ENCODE data around the gene CAMKMT.

Gene CAMKMT

DNA sequence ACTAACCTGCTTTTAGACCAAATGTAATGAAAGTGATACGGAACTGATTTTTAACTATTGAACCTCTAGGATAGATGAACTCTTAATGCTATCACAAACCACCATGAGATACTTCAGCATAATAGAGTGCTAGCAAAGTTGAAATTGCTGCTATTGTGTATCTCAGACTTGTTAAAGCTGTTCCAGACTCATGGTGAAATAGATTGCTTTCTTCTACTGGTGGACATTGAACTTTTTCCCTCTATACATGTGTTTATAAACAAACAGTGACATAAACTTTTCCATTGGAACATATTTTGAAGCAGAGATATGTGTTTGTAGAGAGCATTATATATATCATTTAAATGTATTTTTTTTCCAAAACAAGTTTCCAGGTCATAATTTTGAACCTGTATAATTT lies 157.3 kb downstream of the CAMKMT start:
- no peak for DNase-seq

DNA sequence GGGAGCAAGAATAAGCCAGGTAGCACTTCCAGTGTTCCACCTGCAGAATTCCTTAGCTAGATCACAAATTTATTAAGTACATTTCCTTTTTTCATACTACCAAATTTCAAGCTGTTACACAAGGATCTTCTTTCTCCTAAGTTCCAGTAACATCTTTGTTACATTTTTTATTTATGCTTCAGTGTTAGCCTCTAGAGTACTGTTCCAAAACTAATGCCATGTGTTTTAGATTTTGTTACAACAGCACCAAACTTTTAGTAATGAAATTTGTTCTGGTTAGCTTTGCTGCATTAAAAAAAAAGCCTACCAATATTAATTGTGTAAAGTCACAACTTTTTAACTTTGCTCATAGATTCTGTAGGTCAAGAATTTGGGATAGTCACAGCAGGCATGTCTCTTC lies 161.1 kb downstream of the CAMKMT start:
- DNase-seq = no peak

DNA sequence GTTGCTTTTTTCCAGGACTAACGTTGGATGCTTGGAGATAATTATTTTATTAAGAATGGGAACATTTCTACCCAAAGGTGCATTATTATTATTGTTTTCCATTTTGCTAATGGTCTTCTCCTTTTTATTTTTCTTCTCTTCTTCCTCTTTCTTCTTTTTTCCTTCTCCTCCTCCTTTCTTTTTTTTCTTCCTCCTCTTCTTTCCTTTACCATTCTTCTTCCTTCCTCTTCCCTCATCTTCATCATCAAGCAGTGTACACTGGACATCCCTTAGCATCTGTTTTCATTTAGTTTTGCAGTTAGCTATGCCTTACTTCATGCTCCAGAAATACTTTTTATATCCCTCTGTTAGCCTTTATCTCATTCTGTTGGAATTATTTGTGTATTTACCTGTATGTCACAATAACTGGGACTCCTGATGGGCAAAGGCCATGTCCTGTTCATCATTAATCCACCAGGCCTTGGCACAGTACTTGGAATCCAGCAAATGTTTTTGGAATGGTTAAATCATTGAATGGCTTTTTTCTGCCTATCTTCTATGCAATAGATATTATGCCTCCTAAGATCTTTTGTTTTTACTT lies 162.7 kb downstream of the CAMKMT start:
- DNase-seq = no peak

DNA sequence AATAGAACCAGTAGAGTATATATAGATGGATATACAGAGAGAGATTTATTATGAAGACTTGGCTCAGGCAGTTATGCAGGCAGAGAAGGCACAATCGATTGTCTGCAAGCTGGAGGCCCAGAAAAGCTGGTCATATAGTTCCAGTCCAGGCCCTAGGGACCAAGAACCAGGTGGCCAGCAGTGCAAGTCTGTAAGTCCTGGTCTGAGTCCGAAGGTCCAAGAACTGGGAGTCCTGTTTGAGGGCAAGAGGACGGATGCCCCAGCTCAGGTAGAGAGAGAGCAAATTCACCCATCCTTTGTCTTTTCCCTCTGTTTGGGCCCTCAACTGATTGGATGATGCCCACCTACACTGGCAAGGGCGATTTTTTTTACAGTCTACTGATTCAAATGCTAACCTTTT lies 164.6 kb downstream of the CAMKMT start:
- no peak for DNase-seq

DNA sequence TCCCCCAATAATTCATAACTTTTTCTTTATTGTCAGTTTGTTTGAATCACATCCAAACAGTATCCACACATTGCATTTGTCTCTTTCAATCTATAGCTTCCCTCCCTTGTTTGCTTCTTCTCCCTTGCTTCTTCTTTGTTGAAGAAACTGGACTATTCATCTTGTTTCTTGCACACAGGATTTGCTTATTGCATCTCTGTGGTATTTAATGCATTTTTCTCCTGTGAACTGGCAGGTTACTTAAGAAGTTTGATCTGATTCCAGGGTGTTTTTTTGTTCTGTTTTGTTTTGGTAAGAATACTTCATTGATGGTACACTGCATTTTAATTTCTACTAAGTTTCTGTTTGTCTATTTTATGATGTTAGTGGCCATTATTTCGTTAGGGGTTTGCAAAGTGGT lies 166.8 kb downstream of the CAMKMT start:
- no peak for DNase-seq

- no peak for DNase-seq
These were observed 167.7 kb downstream of the CAMKMT start for GRCh38 chr2:44529448-44529847.

GRCh38 chr2:44531289-44531688 lies 169.5 kb downstream of the CAMKMT start:
- DNase-seq = no peak

DNA sequence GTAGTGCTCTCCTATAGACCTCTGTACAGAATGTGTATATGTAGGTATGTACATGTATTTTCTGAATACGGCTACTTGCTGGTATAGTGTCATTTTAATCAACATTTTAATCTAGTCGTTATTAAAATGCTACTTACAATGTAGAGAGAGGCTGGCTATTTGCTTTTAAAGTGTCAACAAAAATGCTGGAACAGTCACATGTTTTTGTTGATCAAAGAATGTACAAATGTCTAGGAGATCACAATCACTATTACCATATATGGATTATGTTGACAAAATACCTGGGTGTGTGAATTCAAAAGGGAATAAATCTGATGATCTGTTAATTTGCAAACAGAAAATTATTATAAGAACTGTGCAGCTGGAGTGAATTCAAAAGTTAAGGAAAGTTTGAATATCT lies 170.3 kb downstream of the CAMKMT start:
- no peak for DNase-seq

- no peak for DNase-seq
These were observed 171.8 kb downstream of the CAMKMT start for GRCh38 chr2:44533508-44533907.

DNA sequence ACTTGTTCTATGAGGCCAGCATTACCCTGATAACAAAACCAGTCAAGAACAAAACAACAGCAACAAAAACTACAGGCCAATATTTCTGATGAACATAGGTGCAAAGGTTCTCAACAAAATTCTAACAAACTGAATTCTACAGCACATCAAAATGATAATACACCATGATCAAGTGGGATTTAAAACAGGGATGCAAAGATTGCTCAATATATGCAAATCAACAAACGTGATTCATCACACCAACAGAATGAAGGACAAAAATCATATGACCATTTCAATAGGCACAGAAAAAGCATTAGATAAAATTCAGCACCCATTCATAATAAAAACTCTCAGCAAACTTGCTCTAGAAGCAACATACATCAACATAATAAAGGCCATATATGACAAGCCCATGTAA lies 173.6 kb downstream of the CAMKMT start:
- DNase-seq = no peak

DNA sequence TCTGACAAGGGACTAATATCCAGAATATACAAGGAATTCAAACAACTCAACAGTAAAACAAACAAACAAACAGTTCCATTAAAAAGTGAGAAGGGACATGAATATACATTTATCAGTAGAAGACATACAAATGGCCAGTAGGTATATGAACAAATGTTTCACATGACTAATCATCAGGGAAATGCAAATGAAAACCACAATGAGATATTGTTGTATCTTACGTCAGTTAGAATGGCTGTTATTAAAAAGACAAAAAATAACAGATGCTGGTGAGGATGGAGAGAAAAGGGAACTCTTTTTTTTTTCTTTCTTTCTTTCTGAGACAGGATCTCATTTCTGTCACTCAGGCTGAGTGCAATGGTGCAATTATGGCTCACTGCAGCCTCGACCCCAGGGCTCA lies 175.5 kb downstream of the CAMKMT start:
- DNase-seq = no peak

GRCh38 chr2:44542520-44542919 lies 180.8 kb downstream of the CAMKMT start:
- DNase-seq = no peak

DNA sequence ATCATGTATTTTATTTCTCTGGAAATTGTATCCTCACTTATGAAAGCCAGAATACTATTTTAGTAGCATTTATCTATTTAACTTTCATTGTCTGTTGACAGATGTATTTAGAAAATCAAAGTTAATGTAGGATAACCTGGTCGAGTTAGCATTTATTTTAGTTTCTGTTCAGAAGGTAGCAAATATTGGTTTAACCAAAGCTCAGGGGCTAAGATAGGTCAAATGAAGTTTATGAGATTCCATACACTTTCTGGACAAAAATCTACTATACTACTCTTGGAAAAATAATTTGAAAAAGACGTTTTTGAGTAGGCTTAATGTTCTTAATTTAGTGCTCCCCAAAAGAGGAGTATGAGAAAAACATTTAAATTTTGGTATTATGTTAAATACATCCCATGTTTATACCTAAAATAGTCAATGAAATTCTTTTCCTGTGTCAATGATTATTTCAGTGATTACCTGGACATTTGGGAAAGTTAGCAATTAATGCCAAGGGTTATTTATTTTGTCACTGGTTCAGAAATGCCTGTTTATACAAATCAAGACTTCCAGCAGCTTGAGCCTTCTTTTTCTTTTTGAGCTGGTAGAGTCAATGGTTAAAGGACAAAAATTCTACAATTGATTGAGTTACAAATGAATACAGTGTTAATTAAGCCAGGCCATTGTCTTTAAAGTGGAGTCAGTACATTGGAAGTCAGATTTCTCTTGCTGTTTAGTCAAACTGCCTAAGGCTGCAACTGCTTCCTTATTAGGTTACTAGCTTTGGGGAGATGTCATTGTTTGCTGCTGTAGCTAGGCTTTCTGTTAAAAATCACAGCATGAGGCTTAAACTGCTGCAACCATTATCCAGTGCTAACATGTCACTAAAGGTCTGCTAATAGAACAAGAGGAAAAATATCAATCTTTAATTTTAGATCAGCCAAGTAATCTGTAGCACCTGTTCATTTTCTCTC lies 182.3 kb downstream of the CAMKMT start:
- no peak for DNase-seq

DNA sequence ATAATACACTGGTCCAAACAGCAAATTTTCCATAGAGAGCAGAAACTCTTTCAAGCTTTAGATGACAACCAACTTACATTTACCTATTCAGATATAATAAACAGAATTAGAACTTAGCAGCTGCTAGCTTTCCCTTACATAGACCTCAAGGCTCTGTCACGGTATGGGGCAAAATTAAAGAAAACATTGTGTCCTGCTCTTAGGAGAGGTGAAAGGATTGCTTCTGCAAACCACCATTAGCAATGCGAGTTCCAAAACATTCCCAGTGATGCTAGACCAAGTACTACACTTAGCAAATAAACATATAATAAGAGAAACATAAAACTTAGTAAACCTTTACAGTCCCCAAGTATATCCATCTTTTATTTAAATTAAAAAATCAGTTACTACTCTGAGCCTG lies 183.3 kb downstream of the CAMKMT start:
- DNase-seq = no peak

DNA sequence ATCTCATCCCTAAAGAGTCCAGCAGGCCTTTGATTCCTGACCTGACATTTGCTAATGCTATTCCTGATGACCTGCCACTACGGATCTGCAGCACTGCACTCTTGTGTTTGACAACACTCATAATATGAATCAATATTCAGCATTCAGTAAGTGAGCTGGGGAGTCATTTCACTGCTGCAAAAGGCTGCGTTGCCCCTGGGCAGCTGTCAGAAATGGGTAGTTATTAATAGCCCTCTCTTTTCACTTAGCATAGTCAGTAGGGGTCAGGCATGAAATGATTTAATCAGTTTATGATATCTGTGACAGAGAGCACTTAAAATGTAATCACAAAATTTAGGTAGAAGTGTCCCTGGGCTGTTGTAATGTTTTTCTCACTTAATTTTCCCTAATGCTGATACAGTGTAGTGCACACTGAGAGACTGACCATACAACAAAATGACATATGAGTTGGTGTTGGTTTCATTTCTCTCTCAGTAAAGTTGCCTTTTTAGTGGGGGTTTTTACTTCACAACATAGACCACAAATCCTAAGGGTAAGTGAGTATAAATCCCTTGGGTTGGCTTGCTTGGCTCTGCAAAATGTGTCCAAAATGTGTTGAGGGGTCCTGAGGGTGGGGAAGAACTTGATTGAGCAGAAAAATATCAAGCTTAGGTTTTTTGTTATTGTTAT lies 184.8 kb downstream of the CAMKMT start:
- no peak for DNase-seq

DNA sequence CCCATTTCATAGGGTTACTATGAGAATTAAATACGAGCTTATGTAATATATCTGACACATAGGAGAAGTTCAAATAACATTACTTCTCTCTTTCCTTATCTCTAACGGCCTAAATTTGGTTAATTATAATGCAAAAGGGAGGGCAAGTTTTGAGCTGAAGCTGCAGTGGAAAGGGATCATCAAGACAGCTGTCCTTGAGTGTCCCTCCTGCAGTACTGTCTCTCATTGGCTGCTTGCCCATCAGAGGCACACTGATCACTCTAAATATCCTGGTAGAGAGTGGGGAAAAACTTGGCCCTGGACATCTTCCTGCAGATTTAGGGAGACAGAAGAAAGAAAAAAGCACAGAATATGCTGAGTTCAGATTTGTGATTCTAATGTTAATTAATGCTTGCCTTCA lies 186.0 kb downstream of the CAMKMT start:
- no peak for DNase-seq

DNA sequence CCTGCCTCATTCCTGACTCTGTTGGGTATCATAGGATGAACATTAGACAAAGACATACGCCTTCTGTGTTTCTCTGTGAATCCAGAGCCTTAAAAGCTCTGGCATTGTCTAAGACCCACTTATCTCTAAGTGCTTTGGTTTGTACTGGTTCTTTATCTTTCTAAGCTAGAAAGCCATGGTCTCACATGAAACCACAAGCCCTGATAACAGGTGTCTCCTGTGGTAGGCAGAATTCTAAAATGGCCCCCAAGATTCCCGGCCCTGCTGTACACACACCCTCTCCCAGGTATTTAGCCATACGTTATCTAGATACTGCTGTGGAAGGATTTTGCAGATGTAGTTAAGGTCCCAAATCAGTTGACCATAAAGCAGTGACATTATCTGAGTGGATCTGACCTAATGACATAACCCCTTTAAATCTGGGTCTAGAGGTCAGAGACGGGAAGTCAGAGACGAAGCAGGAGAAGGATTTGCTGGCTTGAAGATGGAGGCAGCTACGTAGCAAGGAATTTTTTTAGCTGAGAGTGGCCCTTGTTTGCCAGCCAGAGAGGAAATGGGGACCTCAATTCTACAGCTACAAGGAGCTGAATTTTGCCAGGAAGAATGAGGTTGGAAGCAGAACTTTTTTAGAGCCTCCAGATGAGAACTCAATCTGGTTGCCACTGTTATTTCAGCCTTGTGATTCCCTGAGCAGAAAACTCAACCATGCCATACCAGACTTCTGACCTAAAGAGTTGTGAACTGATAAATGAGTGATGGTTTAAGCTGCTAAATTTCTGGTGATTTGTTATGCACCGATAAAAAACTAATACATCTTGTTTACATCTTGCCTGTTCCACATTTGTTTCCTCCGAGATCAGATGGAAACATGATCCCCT lies 186.7 kb downstream of the CAMKMT start:
- DNase-seq = no peak

GRCh38 chr2:44549099-44549471 lies 187.3 kb downstream of the CAMKMT start:
- no peak for DNase-seq

- DNase-seq = no peak
These were observed 188.1 kb downstream of the CAMKMT start for GRCh38 chr2:44549856-44550255.

DNA sequence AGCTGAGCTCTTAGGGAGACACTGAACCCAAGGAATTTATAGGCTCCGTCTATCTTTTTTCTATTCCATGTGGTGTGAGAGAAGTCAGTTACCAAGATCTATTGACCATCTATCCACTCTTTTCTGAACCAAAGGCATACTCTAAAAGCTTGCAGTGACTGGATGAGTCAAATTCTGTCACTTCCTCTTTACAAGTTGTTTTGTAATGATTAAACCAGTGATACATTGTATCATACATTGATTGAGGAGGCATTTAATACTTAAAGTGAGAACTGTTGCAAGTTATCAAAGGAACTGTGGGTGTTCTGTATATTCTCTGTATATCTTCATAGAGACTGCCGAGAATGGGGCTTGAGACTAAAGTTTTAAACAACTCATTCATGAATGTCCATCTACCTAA lies 188.8 kb downstream of the CAMKMT start:
- DNase-seq = no peak

DNA sequence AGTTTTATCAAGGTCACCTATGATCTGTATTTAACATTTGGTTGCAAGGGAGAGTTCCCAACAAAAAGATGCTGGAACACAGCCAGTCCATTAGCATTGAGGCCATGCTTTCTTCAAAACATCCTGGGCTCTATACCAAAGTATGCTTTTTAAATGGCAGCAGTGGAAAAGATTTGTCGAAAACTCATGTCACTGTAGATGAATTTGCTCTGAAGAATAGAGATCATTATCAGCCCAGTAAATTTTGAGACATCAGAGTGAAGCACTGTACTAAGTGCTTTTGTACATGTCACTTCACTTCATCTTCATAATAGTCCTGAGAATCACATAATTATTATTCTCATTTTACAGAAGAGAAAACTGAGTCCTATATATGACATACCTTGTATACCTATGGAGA lies 189.8 kb downstream of the CAMKMT start:
- no peak for DNase-seq

- DNase-seq = no peak
These were observed 191.7 kb downstream of the CAMKMT start for GRCh38 chr2:44553456-44553855.

- DNase-seq = no peak
These were observed 194.0 kb downstream of the CAMKMT start for GRCh38 chr2:44555700-44556099.
